IMR-90 (cell line): ENCODE data around the gene SMARCA2. TPM values are rescaled to one million over a fixed set of nuclear protein-coding genes. Genes with fewer than 3 reads are reported as not detected.

ENCODE experiments used
- ATAC-seq: fragments of 200-7000 bp; cut with Tn5 transposase; 2 replicates; pipeline ENCODE4 v1.9.1; 2020; ENCODE audit warnings: low read depth, mild to moderate bottlenecking, moderate library complexity
- BruUV-seq: library from RNA; stranded (reverse); fragments of 400-500 nt; replicated peaks from 2 replicates; lab custom pipeline; 2021; lab: Mats Ljungman, UMichigan
- CTCF ChIA-PET: fragments of 300-600 bp; formaldehyde crosslinking; extraction: SDS; loops from one replicate; lab custom pipeline; 2021; ENCODE audit warnings: antibody characterized with exemption; lab: Yijun Ruan, JAX
- POLR2A ChIA-PET: fragments of 300-600 bp; sonication (Branson Sonifier 250); formaldehyde crosslinking; loops from one replicate; lab custom pipeline; 2022; ENCODE audit warnings: antibody characterized with exemption; ENCODE audit not compliant: unreplicated experiment; lab: Charles Lee
- DNase-seq: peaks from one replicate; pipeline ENCODE4 v3.0.0; 2013
- H2AFZ ChIP-seq: replicated peaks from 2 replicates; pipeline ENCODE3; 2013; ENCODE audit warnings: low read length, mild to moderate bottlenecking; ENCODE audit not compliant: poor library complexity
- H2AK5ac ChIP-seq: 2 replicates; pipeline ENCODE4 v1.6.1; 2013; ENCODE audit warnings: low read depth, low read length, inconsistent platforms
- H2AK9ac ChIP-seq: replicated peaks from 2 replicates; pipeline ENCODE3; 2013; ENCODE audit warnings: mild to moderate bottlenecking, low read depth, low read length, moderate library complexity; ENCODE audit not compliant: poor library complexity
- H2BK120ac ChIP-seq: 2 replicates; pipeline ENCODE4 v1.6.1; 2013; ENCODE audit warnings: low read depth, low read length, inconsistent platforms
- H2BK15ac ChIP-seq: 3 replicates; pipeline ENCODE4 v1.6.1; 2013; ENCODE audit warnings: low read depth, low read length, inconsistent platforms
- H2BK20ac ChIP-seq: 2 replicates; pipeline ENCODE4 v1.6.1; 2013; ENCODE audit warnings: low read depth, mild to moderate bottlenecking, inconsistent platforms, low read length, moderate library complexity
- H2BK5ac ChIP-seq: 2 replicates; pipeline ENCODE4 v1.6.1; 2013; ENCODE audit warnings: mild to moderate bottlenecking, low read depth, low read length, inconsistent platforms; ENCODE audit not compliant: poor library complexity, severe bottlenecking
- H3K14ac ChIP-seq: replicated peaks from 2 replicates; pipeline ENCODE4 v1.6.1; 2013; ENCODE audit warnings: low read depth, low read length, inconsistent platforms
- H3K18ac ChIP-seq: 2 replicates; pipeline ENCODE4 v1.6.1; 2013; ENCODE audit warnings: low read depth, low read length, control low read depth
- H3K23ac ChIP-seq: 2 replicates; pipeline ENCODE4 v1.6.1; 2013; ENCODE audit warnings: low read depth, low read length, inconsistent platforms
- H3K27ac ChIP-seq: 2 replicates; pipeline ENCODE4 v1.5.1; 2013; ENCODE audit warnings: mild to moderate bottlenecking, control low read depth, low read length; ENCODE audit not compliant: insufficient read depth
- H3K27me3 ChIP-seq: 2 replicates; pipeline ENCODE4 v1.6.1; 2013; ENCODE audit warnings: low read length; ENCODE audit not compliant: control insufficient read depth, insufficient read depth
- H3K36me3 ChIP-seq: 2 replicates; pipeline ENCODE4 v1.6.1; 2013; ENCODE audit warnings: low read length, mixed read lengths; ENCODE audit not compliant: control insufficient read depth, insufficient read depth
- H3K4ac ChIP-seq: 2 replicates; pipeline ENCODE4 v1.6.1; 2013; ENCODE audit warnings: low read depth, low read length, inconsistent platforms
- H3K4me1 ChIP-seq: 2 replicates; pipeline ENCODE4 v1.6.1; 2013; ENCODE audit warnings: low read length, mixed read lengths; ENCODE audit not compliant: control insufficient read depth, insufficient read depth
- H3K4me2 ChIP-seq: 2 replicates; pipeline ENCODE4 v1.6.1; 2013; ENCODE audit warnings: low read depth, mild to moderate bottlenecking, control low read depth, low read length, moderate library complexity
- H3K4me3 ChIP-seq: 2 replicates; pipeline ENCODE4 v1.5.1; 2013; ENCODE audit warnings: low read depth, mild to moderate bottlenecking, control low read depth, low read length, moderate library complexity; ENCODE audit not compliant: insufficient read depth
- H3K56ac ChIP-seq: 2 replicates; pipeline ENCODE4 v1.6.1; 2013; ENCODE audit warnings: low read length, inconsistent platforms; ENCODE audit not compliant: insufficient read depth; ENCODE audit errors: extremely low read depth
- H3K79me1 ChIP-seq, 2 experiments: 2 replicates each; pipeline ENCODE4 v1.6.1; 2013; ENCODE audit warnings: low read length in 2 of 2, inconsistent platforms in 1 of 2, low read depth in 1 of 2
- H3K9ac ChIP-seq: 2 replicates; pipeline ENCODE4 v1.6.1; 2013; ENCODE audit warnings: low read depth, low read length, control low read depth
- H3K9me1 ChIP-seq: 2 replicates; pipeline ENCODE4 v1.6.1; 2013; ENCODE audit warnings: low read length, inconsistent platforms; ENCODE audit not compliant: insufficient read depth
- H3K9me3 ChIP-seq: 2 replicates; pipeline ENCODE4 v1.6.1; 2013; ENCODE audit warnings: low read length; ENCODE audit not compliant: control insufficient read depth, insufficient read depth
- H4K20me1 ChIP-seq: 2 replicates; pipeline ENCODE4 v1.6.1; 2013; ENCODE audit warnings: low read length, inconsistent platforms; ENCODE audit not compliant: insufficient read depth
- H4K5ac ChIP-seq: 2 replicates; pipeline ENCODE4 v1.6.1; 2013; ENCODE audit warnings: mild to moderate bottlenecking, low read depth, low read length, control low read depth
- H4K8ac ChIP-seq, 2 experiments: 2 replicates each; pipeline ENCODE4 v1.6.1; 2013; ENCODE audit warnings: low read depth in 2 of 2, low read length in 2 of 2, control low read depth in 1 of 2, inconsistent platforms in 1 of 2
- H4K91ac ChIP-seq: 2 replicates; pipeline ENCODE4 v1.6.1; 2013; ENCODE audit warnings: low read depth, low read length, inconsistent platforms; ENCODE audit not compliant: insufficient read depth
- BHLHE40 ChIP-seq: fragments of 150-350 bp; IDR thresholded peaks from 2 replicates; pipeline ENCODE4 v1.6.1; 2016; ENCODE audit warnings: mild to moderate bottlenecking, low read depth, low read length
- CEBPB ChIP-seq: IDR thresholded peaks from 2 replicates; pipeline ENCODE4 v1.6.1; 2012; ENCODE audit warnings: low read depth, low read length, improper control_type of control experiment
- CHD1 ChIP-seq: IDR thresholded peaks from 2 replicates; pipeline ENCODE4 v1.6.1; 2012; ENCODE audit warnings: low read depth, low read length, improper control_type of control experiment
- FOS ChIP-seq: fragments of 150-350 bp; IDR thresholded peaks from 2 replicates; pipeline ENCODE4 v1.6.1; 2016; ENCODE audit warnings: low read depth, low read length
- MAFK ChIP-seq: IDR thresholded peaks from 2 replicates; pipeline ENCODE4 v1.6.1; 2012; ENCODE audit warnings: low read depth, low read length, improper control_type of control experiment
- MAZ ChIP-seq: IDR thresholded peaks from 2 replicates; pipeline ENCODE4 v1.6.1; 2012; ENCODE audit warnings: low read depth, mild to moderate bottlenecking, low read length, improper control_type of control experiment, moderate library complexity, borderline replicate concordance
- MXI1 ChIP-seq: IDR thresholded peaks from 2 replicates; pipeline ENCODE4 v1.6.1; 2012; ENCODE audit warnings: low read depth, mild to moderate bottlenecking, low read length, moderate library complexity, borderline replicate concordance
- NFE2L2 ChIP-seq: fragments of 150-350 bp; IDR thresholded peaks from 2 replicates; pipeline ENCODE4 v1.6.1; 2016; ENCODE audit warnings: low read depth, mild to moderate bottlenecking, low read length
- POLR2A ChIP-seq: IDR thresholded peaks from 2 replicates; pipeline ENCODE4 v1.6.1; 2012; ENCODE audit warnings: mild to moderate bottlenecking, low read depth, low read length
- RAD21 ChIP-seq: IDR thresholded peaks from 2 replicates; pipeline ENCODE4 v1.6.1; 2012; ENCODE audit warnings: low read length, improper control_type of control experiment
- RCOR1 ChIP-seq: IDR thresholded peaks from 2 replicates; pipeline ENCODE4 v1.6.1; 2012; ENCODE audit warnings: mild to moderate bottlenecking, low read length, improper control_type of control experiment; ENCODE audit not compliant: insufficient replicate concordance
- RFX5 ChIP-seq: IDR thresholded peaks from 2 replicates; pipeline ENCODE4 v1.8.0; 2012; ENCODE audit warnings: low read depth, mild to moderate bottlenecking, low read length, moderate library complexity
- SMC3 ChIP-seq: fragments of 150-350 bp; IDR thresholded peaks from 2 replicates; pipeline ENCODE4 v1.6.1; 2016; ENCODE audit warnings: low read depth, mild to moderate bottlenecking, antibody characterized with exemption, low read length, moderate library complexity
- WGBS, 2 experiments: methylation state at CpG; one replicate each; pipeline versions ENCODE4 v1.1.5 to v1.1.7; 2013; ENCODE audit warnings: missing lambda C conversion rate in 2 of 2; ENCODE audit not compliant: insufficient read length in 1 of 2; ENCODE audit errors: extremely low coverage in 2 of 2; 5-methylcytosine and 5-hydroxymethylcytosine counted together
- dilution Hi-C: fragments of 300-500 bp; cut with HindIII; formaldehyde crosslinking; loops from one replicate; pipeline ENCODE4 v1.14.3; 2018; ENCODE audit warnings: low sequenced_read_pairs; ENCODE audit not compliant: unreplicated experiment
- in situ Hi-C: fragments of 300-500 bp; cut with MboI; formaldehyde crosslinking; loops from 3 replicates; pipeline ENCODE4 v1.14.3; 2019; ENCODE audit warnings: low sequenced_read_pairs, inconsistent platforms, mixed read lengths
- intact Hi-C: fragments of 100-400 bp; cut with micrococcal nuclease; formaldehyde crosslinking; loops from 2 replicates; pipeline ENCODE4 v1.10.0; 2022
- polyA plus RNA-seq, 3 experiments: library from polyadenylated mRNA; depleted of rRNA; stranded (reverse); fragments of >200 nt; gene quantifications; 2 replicates each; pipeline ENCODE4 v1.2.3, GENCODE V29; 2012; ENCODE audit warnings: low replicate concordance in 1 of 3
- total RNA-seq: library from RNA; depleted of rRNA; stranded (reverse); fragments of >200 nt; gene quantifications from 2 replicates; pipeline ENCODE4 v1.2.3, GENCODE V29; 2012
- TF ChIP-seq, protein P1 (sequence below): conservative IDR thresholded peaks from 2 replicates; pipeline ENCODE4 v1.5.1; 2012; ENCODE audit warnings: mild to moderate bottlenecking, low read depth, low read length, improper control_type of control experiment
- TF ChIP-seq, protein P2 (sequence below): fragments of 150-350 bp; IDR thresholded peaks from 2 replicates; pipeline ENCODE4 v1.6.1; 2016; ENCODE audit warnings: low read depth, mild to moderate bottlenecking, low read length, moderate library complexity, borderline replicate concordance
- TF ChIP-seq, protein P3 (sequence below): fragments of 150-350 bp; IDR thresholded peaks from 2 replicates; pipeline ENCODE4 v1.6.1; 2017; ENCODE audit warnings: mild to moderate bottlenecking, antibody characterized with exemption, low read length, low read depth

SMARCA2 gene
- total and polyA plus RNA-seq, 2 of the 4 experiments (the other 2 are of a cell fraction), result 25.3 to 26.7 TPM

DNA sequence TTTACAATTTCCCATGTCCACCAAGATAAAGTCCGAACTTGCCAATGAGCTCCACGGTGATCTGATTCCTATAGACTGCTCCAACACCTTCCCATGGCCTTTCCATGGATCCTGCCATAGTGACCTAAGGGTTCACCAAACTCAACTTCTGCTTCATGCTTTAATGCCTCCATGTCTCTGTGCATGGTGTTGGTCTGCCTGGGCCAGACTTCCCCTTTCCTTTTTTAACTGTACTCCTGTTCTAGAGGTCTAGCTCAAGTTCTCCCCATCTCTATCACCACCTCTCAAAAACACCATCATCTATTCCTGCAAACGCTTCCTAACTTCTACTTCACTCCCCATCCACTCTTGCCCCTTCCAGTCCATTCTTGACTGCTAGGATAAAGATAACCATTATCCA, 14.8 kb upstream of the SMARCA2 start:
- H4K20me1 ChIP-seq, result no peaks in the 10 kb centered on the region
- no peak overlapping the region for H3K14ac ChIP-seq
- no peak overlapping the region for H4K5ac ChIP-seq
- ATAC-seq (no peak), DNase-seq (no peak)
- H2BK120ac ChIP-seq, result no peak overlapping the region
- TF ChIP-seq NFE2L2 (no peak), SMC3 (no peak), MAFK (no peak), MXI1 (no peak), RFX5 (no peak), MAZ (no peak), CEBPB (no peak), RCOR1 (no peak), POLR2A (no peak), RAD21 (no peak), FOS (no peak), CHD1 (no peak), BHLHE40 (no peak)
- TF ChIP-seq, protein P1, sequence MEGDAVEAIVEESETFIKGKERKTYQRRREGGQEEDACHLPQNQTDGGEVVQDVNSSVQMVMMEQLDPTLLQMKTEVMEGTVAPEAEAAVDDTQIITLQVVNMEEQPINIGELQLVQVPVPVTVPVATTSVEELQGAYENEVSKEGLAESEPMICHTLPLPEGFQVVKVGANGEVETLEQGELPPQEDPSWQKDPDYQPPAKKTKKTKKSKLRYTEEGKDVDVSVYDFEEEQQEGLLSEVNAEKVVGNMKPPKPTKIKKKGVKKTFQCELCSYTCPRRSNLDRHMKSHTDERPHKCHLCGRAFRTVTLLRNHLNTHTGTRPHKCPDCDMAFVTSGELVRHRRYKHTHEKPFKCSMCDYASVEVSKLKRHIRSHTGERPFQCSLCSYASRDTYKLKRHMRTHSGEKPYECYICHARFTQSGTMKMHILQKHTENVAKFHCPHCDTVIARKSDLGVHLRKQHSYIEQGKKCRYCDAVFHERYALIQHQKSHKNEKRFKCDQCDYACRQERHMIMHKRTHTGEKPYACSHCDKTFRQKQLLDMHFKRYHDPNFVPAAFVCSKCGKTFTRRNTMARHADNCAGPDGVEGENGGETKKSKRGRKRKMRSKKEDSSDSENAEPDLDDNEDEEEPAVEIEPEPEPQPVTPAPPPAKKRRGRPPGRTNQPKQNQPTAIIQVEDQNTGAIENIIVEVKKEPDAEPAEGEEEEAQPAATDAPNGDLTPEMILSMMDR, result no peak
- TF ChIP-seq, protein P2, sequence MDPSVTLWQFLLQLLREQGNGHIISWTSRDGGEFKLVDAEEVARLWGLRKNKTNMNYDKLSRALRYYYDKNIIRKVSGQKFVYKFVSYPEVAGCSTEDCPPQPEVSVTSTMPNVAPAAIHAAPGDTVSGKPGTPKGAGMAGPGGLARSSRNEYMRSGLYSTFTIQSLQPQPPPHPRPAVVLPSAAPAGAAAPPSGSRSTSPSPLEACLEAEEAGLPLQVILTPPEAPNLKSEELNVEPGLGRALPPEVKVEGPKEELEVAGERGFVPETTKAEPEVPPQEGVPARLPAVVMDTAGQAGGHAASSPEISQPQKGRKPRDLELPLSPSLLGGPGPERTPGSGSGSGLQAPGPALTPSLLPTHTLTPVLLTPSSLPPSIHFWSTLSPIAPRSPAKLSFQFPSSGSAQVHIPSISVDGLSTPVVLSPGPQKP, result no peak
- TF ChIP-seq, protein P3, sequence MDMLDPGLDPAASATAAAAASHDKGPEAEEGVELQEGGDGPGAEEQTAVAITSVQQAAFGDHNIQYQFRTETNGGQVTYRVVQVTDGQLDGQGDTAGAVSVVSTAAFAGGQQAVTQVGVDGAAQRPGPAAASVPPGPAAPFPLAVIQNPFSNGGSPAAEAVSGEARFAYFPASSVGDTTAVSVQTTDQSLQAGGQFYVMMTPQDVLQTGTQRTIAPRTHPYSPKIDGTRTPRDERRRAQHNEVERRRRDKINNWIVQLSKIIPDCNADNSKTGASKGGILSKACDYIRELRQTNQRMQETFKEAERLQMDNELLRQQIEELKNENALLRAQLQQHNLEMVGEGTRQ, result no peak
- in situ Hi-C loops, result no loop called here
- no peak overlapping the region for H4K8ac ChIP-seq
- intact Hi-C loops, result no loop called here
- no peak overlapping the region for H4K91ac ChIP-seq
- BruUV-seq, result no TSS peak
- no peak overlapping the region for H3K23ac ChIP-seq
- no peak overlapping the region for H2BK5ac ChIP-seq
- WGBS, 2 experiments, result no CpG with 5 or more reads among the region's 3 CpGs
- no peak overlapping the region for H3K27ac ChIP-seq
- no peak overlapping the region for H2AK5ac ChIP-seq
- no peak overlapping the region for H3K4ac ChIP-seq
- no peak overlapping the region for H3K9ac ChIP-seq
- H3K79me1 ChIP-seq, result no peaks in the 10 kb centered on the region
- dilution Hi-C loops, result loop anchor here (25.0 kb wide), 1 partner anchor 112 kb away; no protein-coding TSS in a partner anchor
- H2AK9ac ChIP-seq, result no peak overlapping the region
- H3K18ac ChIP-seq, result no peak overlapping the region
- H2BK15ac ChIP-seq, result no peak overlapping the region
- H3K27me3 ChIP-seq, result peaks cover 2% of the 10 kb centered on the region; the same call in 1 of the 2 replicates
- POLR2A ChIA-PET, result no interaction called here
- H2AFZ ChIP-seq, result no peak overlapping the region
- H3K36me3 ChIP-seq, result no peaks in the 10 kb centered on the region
- H3K9me3 ChIP-seq, result no peaks in the 10 kb centered on the region
- no peak overlapping the region for H3K4me2 ChIP-seq
- CTCF ChIA-PET, result interaction anchor here (1.0 kb wide), 1 partner anchor 9 kb away, joined by 3 read pairs; no protein-coding TSS in a partner anchor
- no peak overlapping the region for H2BK20ac ChIP-seq
- no peak overlapping the region for H3K4me3 ChIP-seq
- H3K56ac ChIP-seq, result no peak overlapping the region
- no peaks in the 10 kb centered on the region for H3K9me1 ChIP-seq
- no peaks in the 10 kb centered on the region for H3K4me1 ChIP-seq
